ENCODE measurements around the gene PROK2.

DNA sequence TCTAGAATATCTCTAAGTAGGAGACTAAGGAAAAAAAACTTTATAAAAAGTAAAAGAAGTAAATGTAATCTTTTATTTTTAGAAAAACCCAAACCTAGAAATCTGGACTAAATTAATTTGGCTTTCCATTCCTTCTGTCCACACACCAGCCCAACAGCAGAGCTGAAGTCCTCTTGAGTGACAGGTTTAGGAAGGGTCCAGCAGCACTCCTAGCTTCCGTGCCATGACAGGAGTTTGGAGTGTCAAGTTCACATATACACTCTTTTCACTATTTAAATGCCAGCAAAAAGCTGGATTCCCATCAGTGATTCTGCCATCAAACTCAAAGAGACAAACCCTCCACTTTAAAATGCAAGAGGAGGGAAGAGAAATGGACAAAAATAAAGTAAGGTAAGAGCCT, 13.1 kb downstream of the PROK2 start:
- TF ChIP-seq, protein P1, sequence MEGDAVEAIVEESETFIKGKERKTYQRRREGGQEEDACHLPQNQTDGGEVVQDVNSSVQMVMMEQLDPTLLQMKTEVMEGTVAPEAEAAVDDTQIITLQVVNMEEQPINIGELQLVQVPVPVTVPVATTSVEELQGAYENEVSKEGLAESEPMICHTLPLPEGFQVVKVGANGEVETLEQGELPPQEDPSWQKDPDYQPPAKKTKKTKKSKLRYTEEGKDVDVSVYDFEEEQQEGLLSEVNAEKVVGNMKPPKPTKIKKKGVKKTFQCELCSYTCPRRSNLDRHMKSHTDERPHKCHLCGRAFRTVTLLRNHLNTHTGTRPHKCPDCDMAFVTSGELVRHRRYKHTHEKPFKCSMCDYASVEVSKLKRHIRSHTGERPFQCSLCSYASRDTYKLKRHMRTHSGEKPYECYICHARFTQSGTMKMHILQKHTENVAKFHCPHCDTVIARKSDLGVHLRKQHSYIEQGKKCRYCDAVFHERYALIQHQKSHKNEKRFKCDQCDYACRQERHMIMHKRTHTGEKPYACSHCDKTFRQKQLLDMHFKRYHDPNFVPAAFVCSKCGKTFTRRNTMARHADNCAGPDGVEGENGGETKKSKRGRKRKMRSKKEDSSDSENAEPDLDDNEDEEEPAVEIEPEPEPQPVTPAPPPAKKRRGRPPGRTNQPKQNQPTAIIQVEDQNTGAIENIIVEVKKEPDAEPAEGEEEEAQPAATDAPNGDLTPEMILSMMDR (IDR thresholded peaks at IDR 0.05; ENCODE audit: insufficient read depth, low read depth, low read length), result no peak
- TF ChIP-seq EZH2 (IDR thresholded peaks at IDR 0.05; ENCODE audit: insufficient read depth, low read length), result no peak

Data from astrocyte (in vitro differentiated cells and primary cell).